Erythroblast (primary cell): ENCODE measurements around the gene SMC1B.
"Not testable (repeated sequence)": the region's sequence is repeated elsewhere in the genome, so short reads cannot be mapped to it uniquely, and the experiment has no call there.

ENCODE experiments used
- GATA1 ChIP-seq: IDR thresholded peaks from 2 replicates; pipeline ENCODE4 v1.6.1; 2011; ENCODE audit warnings: low read depth, mild to moderate bottlenecking, control low read depth, low read length, moderate library complexity
- POLR2A ChIP-seq: IDR thresholded peaks from 2 replicates; pipeline ENCODE4 v1.6.1; 2011; ENCODE audit warnings: mild to moderate bottlenecking, low read length

GRCh38 chr22:45373592-45373991 lies 39.8 kb downstream of the SMC1B start:
- not testable (repeated sequence) for TF ChIP-seq POLR2A, GATA1
